A673 (cell line): Measurements from ENCODE around the gene LRBA.

Experiments used
- CTCF ChIP-seq: fragments of 300-800, 200-600 bp; sonication (generic); conservative IDR thresholded peaks from 2 replicates; pipeline ENCODE4 v1.5.1; 2017; ENCODE audit warnings: low read depth, mild to moderate bottlenecking, antibody characterized with exemption, low read length, moderate library complexity, mixed read lengths
- EZH2 ChIP-seq: fragments of 200-600 bp; sonication (generic); IDR thresholded peaks from 2 replicates; pipeline ENCODE4 v1.6.1; 2017; ENCODE audit warnings: borderline replicate concordance, low read depth, mild to moderate bottlenecking, mixed read lengths, antibody characterized with exemption, low read length; ENCODE audit not compliant: poor library complexity, severe bottlenecking

DNA sequence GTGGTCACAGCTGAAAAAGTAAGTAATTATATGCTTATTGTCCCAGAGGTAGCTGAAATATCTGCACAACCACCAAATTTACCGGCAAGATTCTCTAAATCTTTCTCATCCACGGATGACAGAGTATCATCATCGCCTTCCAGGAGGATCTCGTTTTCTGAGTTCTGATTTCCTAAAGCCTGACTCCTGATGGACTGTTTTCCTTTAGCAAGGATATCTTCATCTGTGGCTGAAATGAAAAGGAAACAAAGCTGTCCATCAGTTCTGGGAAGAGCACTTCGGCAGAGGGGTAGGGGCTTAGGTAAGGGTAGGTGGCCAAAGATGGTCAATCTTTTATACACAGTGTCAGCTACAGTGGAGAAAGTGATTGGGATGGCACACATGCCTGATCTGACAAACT lies 424.5 kb downstream of the LRBA start:
- TF ChIP-seq CTCF (no peak), EZH2 (no peak)
